Heart left ventricle (tissue), 16 donors: Measurements from ENCODE around the gene TMEM92. TPM values are rescaled to one million over a fixed set of nuclear protein-coding genes. Genes with fewer than 3 reads are reported as not detected.
A peak's percentile ranks its signal among the peaks of the same experiment; 100 is the strongest.

Experiments
- ATAC-seq, 4 donors: fragments of 200-7000 bp; cut with Tn5 transposase; one replicate each; pipeline ENCODE4 v1.9.1; 2020 to 2022; ENCODE audit warnings: moderate library complexity in 4 of 4, mild to moderate bottlenecking in 3 of 4, moderate number of reproducible peaks in 1 of 4
- DNase-seq, 5 donors: peaks; one replicate each; pipeline ENCODE4 v3.0.0-alpha.2; 2020
- H3K27ac ChIP-seq, 12 donors: fragments of 200-600 bp; sonication (generic) in 4 of 12; one replicate each; pipeline versions ENCODE4 v1.5.0 to v1.8.0; 2016 to 2022; ENCODE audit warnings: mild to moderate bottlenecking in 2 of 12
- H3K27me3 ChIP-seq, 9 donors: fragments of 200-600 bp; sonication (generic) in 2 of 9; one replicate each; pipeline versions ENCODE4 v1.5.1 to v1.8.0; 2016 to 2022; ENCODE audit warnings: mild to moderate bottlenecking in 3 of 9
- H3K36me3 ChIP-seq, 9 donors: fragments of 200-600 bp; sonication (generic) in 2 of 9; one replicate each; pipeline versions ENCODE4 v1.5.0 to v1.8.0; 2018 to 2022; ENCODE audit warnings: mild to moderate bottlenecking in 2 of 9
- H3K4me1 ChIP-seq, 12 donors: fragments of 200-600 bp; sonication (generic) in 4 of 12; one replicate each; pipeline versions ENCODE4 v1.5.0 to v1.8.0; 2016 to 2022; ENCODE audit warnings: mild to moderate bottlenecking in 3 of 12
- H3K4me3 ChIP-seq, 12 donors: fragments of 200-600 bp; sonication (generic) in 4 of 12; one replicate each; pipeline versions ENCODE4 v1.5.0 to v1.8.0; 2017 to 2022; ENCODE audit warnings: mild to moderate bottlenecking in 9 of 12, moderate library complexity in 4 of 12
- H3K9me3 ChIP-seq, 12 donors: fragments of 200-600 bp; sonication (generic) in 4 of 12; one replicate each; pipeline versions ENCODE4 v1.5.0 to v1.8.0; 2016 to 2022; ENCODE audit warnings: mild to moderate bottlenecking in 1 of 12
- POLR2A ChIP-seq, 2 donors: fragments of 450-650 bp; IDR thresholded peaks; one replicate each; pipeline ENCODE4 v1.6.1; 2017; ENCODE audit warnings: antibody characterized with exemption in 2 of 2, mild to moderate bottlenecking in 2 of 2, moderate library complexity in 2 of 2
- WGBS, 4 donors: extraction: QIAGEN DNeasy Blood & Tissue Kit in 2 of 4; methylation state at CpG; one replicate each; pipeline versions ENCODE4 v1.1.5 to v1.1.7; 2013 to 2018; 5-methylcytosine and 5-hydroxymethylcytosine counted together
- intact Hi-C, 10 donors: fragments of 100-400 bp; cut with DNase I; formaldehyde crosslinking; loops; one replicate each; pipeline versions ENCODE4 v1.11.1 to v1.14.2; 2022
- polyA plus RNA-seq, 2 donors: library from polyadenylated mRNA; stranded (reverse); fragments of 200-250 nt; gene quantifications; one replicate each; pipeline ENCODE4 v1.2.3, GENCODE V29; 2013
- total RNA-seq, 9 donors: library from RNA; depleted of rRNA in 2 of 9; stranded (reverse); fragments of >200 nt in 2 of 9; fragmentation: NEBNext Ultra II Directional in 3 of 9; extraction: Animal tissue kit (Norgen Biotek cat#: 25700) in 3 of 9; gene quantifications; one replicate each; pipeline versions ENCODE4 v1.1.0 to v1.2.4, GENCODE V29; 2016 to 2023
- TF ChIP-seq, protein P1 (sequence below), 12 donors: fragments of 200-600 bp; sonication (generic) in 4 of 12; IDR thresholded peaks; one replicate each; pipeline versions ENCODE4 v1.5.0 to v1.8.0; 2018 to 2022; ENCODE audit warnings: antibody characterized with exemption in 12 of 12, mild to moderate bottlenecking in 5 of 12
- donor health status: ischemic (EF 13 %, LVEDD 7.1; RV severe dilation, severe dysfunction).
- donor health status: healthy with polysubstance abuse.
- donor health status: DM: no; HTN: yes; CAD: no.
- donor health status: DM: no; HTN: no; CAD: no.
- donor health status: ischemic (EF 25% LVEDD 6.9; RV normal size, moderate dysfunction).
- donor health status: ischemic (EF 25% LVEDD 5.7; RV mildly dilated, moderate dysfunction).
- donor health status: healthy.
- donor health status: DM: yes; HTN: yes; CAD: no.
- donor health status: ischemic (EF 35%, LVEDD 5.7; RV mildly dilated, moderate dysfunction).
- donor health status: nonischemic (EF 11% LVEDD 7.7; RV severe dilation, severe dysfunction).
- donor health status: DM: yes; HTN: yes; CAD: no.
- donor health status: PGD.
- donor health status: ischemic (EF 29% LVEDD 5.4; RV normal size, mild dysfunction).
- donor health status: nonischemic (EF 23%, LVEDD 6.1; RV moderate dilation, normal function).

Gene TMEM92
- total and polyA plus RNA-seq, 11 donors: 0.11 TPM; not detected in 10

DNA sequence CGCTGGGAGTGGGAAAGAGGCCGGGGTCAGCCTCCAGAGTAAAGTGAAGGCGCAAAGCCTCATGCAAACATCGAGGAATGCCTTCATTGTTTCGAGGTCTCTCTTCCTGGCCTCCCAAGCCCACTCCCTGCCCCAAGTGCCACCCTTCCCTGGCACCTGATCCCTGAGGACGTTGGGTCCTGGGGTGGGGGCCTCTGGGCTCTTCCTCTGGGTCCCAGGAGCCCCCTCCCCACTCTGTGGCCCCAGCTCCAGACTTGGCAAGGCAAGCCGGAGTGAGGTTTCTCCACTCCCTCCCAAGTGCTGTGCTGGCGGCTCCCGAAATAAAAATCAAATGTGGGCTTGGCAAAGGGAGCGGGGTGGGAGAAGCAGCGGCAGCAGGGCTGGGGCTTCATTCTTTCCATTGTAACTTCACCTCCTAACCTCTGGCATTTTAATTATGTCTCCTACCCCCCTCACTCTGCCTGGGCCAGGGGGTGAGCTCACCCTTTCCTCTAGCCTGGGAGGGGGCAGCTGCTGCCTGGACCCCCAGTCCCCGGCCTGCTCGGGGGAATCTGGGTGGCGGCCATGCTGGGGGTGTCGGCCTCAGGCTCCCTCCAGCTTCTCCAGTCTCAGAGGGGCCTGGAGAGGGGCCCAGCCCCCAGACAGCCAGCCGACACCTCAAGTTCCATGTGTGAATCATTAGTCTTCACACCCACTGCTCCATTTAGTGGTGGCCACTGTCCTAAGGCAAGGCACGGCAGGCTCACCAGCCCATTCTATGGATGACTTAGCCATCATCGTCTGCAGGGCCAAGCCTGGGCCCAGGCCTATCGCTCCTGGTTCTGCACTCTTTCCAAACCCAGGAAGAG is 14.6 kb upstream of the TMEM92 start:
- no peaks in the 10 kb centered on the region for H3K36me3 ChIP-seq
- H3K27me3 ChIP-seq: peaks cover 0 to 14% (median 0%) of the 10 kb centered on the region in 9 donors
- DNase-seq (no peak), ATAC-seq (no peak)
- 66 to 73% (median 72%) methylated on average over 17 to 19 of the region's 19 CpGs for WGBS, 4 donors
- TF ChIP-seq, protein P1, sequence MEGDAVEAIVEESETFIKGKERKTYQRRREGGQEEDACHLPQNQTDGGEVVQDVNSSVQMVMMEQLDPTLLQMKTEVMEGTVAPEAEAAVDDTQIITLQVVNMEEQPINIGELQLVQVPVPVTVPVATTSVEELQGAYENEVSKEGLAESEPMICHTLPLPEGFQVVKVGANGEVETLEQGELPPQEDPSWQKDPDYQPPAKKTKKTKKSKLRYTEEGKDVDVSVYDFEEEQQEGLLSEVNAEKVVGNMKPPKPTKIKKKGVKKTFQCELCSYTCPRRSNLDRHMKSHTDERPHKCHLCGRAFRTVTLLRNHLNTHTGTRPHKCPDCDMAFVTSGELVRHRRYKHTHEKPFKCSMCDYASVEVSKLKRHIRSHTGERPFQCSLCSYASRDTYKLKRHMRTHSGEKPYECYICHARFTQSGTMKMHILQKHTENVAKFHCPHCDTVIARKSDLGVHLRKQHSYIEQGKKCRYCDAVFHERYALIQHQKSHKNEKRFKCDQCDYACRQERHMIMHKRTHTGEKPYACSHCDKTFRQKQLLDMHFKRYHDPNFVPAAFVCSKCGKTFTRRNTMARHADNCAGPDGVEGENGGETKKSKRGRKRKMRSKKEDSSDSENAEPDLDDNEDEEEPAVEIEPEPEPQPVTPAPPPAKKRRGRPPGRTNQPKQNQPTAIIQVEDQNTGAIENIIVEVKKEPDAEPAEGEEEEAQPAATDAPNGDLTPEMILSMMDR (IDR thresholded peaks at IDR 0.05): no peak
- TF ChIP-seq POLR2A (IDR thresholded peaks at IDR 0.05): no peak
- H3K4me3 ChIP-seq: no peak overlapping the region
- peak overlapping the region in 4 of 12 donors; percentile 29 to 70 (median 52) for H3K27ac ChIP-seq
- H3K9me3 ChIP-seq: no peaks in the 10 kb centered on the region
- H3K4me1 ChIP-seq: peaks cover 0 to 33% (median 0%) of the 10 kb centered on the region in 12 donors
- intact Hi-C loops: no loop called here

DNA sequence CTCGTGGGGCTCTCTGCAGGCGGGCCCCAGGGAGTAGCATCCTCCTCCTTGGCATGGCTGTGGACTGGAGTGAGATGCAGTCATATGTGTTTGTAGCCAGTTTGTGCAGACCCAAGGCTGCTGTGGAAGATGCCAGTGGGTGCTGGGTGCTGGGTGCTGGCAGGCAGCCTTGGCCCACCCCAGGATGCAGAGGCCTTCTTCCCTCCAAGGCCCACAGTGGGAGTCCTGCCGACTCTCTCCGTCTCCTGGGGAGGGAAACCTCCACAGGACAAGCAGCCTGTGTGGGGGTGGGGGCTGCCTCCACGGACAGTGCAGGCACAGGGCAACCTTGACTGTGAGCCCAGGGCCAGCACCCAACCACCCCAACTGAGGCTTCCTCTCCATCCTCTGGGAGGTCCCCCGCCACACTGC is 13.8 kb upstream of the TMEM92 start:
- Histone ChIP-seq H3K27ac (peak overlapping the region in 3 of 12 donors; percentile 29 to 70 (median 61)), H3K4me3 (no peak overlapping the region), H3K27me3 (peaks cover 0 to 14% (median 0%) of the 10 kb centered on the region in 9 donors), H3K36me3 (no peaks in the 10 kb centered on the region), H3K9me3 (no peaks in the 10 kb centered on the region), H3K4me1 (peaks cover 0 to 33% (median 0%) of the 10 kb centered on the region in 12 donors)
- DNase-seq (no peak), ATAC-seq (no peak)
- WGBS, 4 donors: 80 to 92% (median 84%) methylated on average over 3 to 6 of the region's 6 CpGs
- TF ChIP-seq, protein P1 (IDR thresholded peaks at IDR 0.05): no peak
- no peak for TF ChIP-seq POLR2A (IDR thresholded peaks at IDR 0.05)
- intact Hi-C loops: no loop called here

DNA sequence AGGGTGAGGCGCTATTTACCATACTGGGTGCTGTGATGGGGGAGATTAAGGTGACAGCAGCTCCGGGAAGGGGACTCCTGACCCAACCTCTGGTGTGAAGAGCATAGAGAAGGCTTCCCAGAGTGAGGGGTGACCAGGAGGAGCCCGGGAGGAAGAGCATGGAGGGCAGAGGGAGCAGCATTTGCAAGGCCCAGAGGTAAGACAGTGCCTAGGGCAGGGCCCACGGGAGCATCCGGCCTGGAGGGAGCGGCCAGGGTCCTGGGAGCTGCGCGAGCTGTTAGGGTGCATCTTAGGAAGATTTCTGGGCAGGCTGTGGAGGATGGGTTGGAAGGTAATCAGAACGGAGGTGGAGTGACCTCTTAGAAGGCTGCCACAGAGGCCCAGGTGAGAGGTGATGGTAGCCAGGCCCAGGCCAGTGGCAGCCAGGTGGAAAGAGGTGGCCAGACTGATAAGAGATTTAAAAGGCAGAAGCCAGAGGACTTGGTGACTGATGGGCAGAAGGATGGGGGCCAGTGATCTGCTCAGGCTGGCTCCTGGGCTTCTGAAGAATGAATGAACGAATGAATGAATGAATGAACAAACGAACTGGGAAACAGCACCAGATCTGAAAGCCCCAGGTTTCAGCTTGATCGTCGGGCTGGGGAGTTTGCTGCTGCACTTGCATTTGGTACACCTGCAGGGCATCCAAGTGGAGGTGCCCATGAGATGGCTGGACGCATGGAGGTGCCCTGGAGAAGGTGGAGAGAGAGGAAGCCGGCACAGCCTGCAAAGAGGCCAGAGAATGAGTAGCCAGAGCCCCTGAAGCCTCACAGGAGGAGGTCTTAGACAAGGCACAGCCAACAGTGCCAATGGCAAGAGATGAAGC is 13.0 kb upstream of the TMEM92 start:
- no peak overlapping the region for H3K27ac ChIP-seq
- intact Hi-C loops: no loop called here
- no peak overlapping the region for H3K4me3 ChIP-seq
- DNase-seq (no peak), ATAC-seq (no peak)
- TF ChIP-seq POLR2A (IDR thresholded peaks at IDR 0.05): no peak
- TF ChIP-seq, protein P1 (IDR thresholded peaks at IDR 0.05): no peak
- peaks cover 0 to 38% (median 0%) of the 10 kb centered on the region in 12 donors for H3K4me1 ChIP-seq
- peaks cover 0 to 14% (median 0%) of the 10 kb centered on the region in 9 donors for H3K27me3 ChIP-seq
- 75 to 82% (median 78%) methylated on average over 15 of the region's 15 CpGs for WGBS, 4 donors
- H3K9me3 ChIP-seq: no peaks in the 10 kb centered on the region
- no peaks in the 10 kb centered on the region for H3K36me3 ChIP-seq
